ENCODE results near the gene PLEKHG3.

Gene PLEKHG3

DNA sequence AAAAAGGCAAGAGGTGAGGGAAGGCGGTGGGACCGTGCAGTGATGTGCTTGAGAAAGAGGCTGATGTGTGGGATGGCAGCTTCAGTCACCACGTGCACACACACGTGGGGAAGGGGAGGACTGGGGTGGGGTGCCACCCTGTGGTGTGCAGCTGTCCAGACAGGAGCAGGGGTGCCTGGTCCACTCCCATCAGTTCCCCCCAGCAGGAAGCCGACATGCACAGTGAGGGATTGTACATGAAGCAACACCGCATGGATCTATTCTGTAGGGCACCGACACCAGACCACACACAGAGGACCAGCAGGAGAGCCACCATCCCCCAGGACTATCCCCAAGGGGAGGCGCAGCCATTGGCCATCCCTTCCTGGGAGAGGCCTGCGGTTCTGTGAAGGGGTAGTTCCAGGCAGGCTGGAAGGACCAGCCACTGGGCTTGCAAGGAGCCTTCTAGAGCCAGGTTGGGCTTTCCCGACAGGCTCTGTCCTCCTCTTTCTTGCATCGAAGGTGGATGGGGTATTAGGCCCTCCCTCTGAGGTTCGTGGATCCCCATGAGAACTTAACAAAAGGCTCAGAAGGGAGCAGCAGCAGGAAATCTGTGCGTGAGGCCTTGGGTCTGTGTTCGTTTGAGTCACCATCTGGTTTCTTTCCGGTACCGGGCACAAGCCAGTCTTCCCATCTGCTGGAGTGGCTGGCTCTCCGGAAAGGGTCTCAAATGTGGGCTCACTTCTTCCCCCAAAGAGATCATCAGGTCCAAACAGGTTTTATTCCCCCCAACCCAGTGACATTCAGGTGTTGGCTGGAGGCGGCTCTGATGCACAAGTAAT, 59.8 kb downstream of the PLEKHG3 start:
- no peak for DNase-seq (ENCODE audit: low read depth)

DNA sequence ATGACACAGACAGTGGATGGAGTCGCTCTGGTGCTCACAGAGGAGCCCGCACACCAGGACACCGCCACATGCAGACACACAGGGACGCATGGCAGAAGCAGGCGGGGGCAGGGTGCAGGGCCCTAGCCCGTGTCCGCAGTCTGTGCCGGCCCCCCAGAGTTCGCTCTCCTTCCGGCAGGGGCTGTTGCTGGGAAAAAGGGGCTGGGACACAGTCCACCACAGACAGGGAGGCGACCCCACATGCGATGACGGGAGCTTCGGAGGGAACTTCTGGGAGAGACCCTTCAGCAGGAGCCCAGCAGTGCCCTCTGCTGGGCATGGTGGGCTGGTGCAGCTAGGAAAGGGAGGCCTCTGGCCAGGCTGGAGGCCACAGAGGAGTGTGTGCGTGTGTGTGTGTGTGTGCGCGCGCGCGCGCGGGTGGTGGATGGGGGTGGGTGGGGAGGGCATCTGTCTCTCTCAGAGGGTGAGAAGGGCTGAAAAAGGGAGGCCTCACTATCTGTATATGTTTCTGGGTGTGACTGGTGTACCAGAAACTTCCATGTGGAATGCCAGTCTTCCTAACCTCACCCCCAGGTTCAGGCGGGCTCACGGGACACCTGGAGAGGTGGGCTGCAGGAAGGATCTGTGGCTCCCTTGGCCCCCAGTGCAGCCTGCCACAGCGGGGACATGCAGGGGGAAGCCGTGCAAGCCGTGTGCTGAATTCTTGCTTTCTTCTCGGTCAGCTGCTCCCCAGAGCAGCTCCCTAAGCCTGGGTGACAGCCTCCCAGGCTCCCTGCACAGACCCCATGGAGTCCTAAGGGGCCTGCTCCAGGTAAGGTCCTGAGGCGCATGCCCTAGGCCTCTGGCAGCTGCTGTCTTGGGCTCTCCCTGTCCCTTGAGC, 60.7 kb downstream of the PLEKHG3 start:
- peak; percentile 33 for DNase-seq (ENCODE audit: low read depth)

- no peak for DNase-seq (ENCODE audit: low read depth)
Observed at GRCh38 chr14:64765740-64766302, 61.6 kb downstream of the PLEKHG3 start.

DNA sequence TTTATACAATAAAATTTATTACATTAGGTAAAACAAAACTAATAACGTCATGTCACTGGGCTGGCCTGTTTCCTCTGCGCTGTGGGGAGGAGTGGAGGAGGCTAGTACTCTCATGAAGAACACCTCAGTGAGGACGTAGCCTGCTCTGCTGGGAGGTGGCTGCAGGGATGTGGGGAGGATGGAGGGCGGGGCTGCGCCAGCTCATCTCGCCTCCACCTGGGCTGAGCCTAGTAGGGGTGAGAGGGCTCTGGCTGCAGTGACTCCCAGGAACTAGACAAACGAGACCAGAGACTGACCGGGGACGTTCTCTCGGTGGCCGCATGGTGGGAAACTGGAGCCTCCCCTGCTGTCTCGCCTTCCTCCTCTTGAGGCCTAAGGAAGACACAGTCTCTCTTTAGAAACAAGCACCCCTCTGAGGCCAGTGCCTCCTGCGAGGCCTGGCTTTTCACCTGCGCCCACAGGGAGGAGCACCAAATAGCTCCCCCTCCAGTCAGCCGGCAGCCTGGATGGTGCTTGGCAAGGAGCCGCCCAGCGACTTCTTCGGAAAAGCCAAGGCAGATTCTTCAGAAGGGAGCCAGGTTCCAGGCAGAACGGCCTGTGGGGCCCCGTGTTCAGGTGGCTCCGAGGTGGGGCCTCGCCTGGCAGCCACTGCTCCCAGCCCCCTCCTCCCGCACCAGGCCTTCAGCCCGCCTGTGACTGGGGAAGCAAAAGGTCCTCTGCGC, 62.4 kb downstream of the PLEKHG3 start:
- no peak for DNase-seq (ENCODE audit: low read depth)

DNA sequence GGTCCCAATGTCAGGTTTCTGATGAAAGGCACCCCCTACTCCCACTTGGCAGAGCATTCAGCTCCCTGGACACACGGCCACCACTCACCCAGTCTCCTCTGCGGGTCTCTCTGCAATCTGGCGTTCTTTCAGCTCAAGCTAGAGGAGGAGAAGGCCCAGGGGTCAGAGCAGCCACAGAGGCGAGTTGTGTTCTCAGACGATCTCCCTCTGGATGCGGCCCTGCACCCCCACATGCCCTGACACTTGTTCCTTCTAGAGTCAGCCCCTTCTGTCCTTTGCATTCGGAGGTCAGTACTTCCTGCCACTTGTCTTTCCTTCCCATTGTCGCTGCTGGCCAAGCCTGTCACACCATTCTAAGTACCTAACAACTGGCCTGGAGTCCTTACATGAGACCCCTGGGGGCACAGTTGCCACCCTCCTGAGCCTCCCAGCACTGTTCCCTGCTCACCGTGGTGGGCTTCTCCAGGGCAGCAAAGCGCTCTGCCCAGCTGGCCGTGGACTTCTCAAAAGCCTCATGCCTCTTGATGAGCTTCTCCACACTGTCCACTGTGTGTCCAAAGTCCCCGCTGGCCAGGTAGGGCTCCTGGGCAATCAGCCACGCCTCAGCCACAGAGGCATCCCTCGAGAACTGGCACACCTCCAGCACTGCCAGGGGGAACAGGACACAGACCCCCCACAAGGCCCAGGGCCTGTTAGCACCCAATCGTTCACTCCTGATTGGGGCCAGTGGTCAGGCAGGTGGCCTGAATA, 63.2 kb downstream of the PLEKHG3 start:
- DNase-seq (ENCODE audit: low read depth) = no peak

GRCh38 chr14:64768401-64769095, 64.3 kb downstream of the PLEKHG3 start:
- no peak for DNase-seq (ENCODE audit: low read depth)

GRCh38 chr14:64769096-64770020, 65.1 kb downstream of the PLEKHG3 start:
- no peak for DNase-seq (ENCODE audit: low read depth)

DNA sequence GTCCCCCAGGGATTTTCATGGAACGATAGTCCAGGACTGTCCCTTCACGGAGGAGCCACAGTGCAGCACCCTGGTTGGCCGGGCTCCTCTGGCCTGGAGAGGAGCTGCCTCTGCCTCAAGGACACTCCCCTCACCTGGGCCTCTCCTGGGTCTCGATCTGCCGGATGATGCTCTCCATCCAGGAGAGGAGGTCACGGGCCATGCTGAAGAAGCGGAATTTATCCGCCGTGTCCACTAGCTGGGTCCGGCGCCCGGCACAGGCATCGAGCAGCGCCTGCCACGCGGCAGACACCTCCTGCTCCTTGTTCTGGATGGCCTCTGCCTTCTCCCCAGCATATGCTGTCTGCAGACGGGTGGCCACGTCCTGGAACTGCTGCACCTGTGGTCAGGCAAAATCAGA, 66.5 kb downstream of the PLEKHG3 start:
- DNase-seq (ENCODE audit: low read depth) = no peak

- no peak for DNase-seq (ENCODE audit: low read depth)
Observed at GRCh38 chr14:64771161-64771560, 66.9 kb downstream of the PLEKHG3 start.

DNA sequence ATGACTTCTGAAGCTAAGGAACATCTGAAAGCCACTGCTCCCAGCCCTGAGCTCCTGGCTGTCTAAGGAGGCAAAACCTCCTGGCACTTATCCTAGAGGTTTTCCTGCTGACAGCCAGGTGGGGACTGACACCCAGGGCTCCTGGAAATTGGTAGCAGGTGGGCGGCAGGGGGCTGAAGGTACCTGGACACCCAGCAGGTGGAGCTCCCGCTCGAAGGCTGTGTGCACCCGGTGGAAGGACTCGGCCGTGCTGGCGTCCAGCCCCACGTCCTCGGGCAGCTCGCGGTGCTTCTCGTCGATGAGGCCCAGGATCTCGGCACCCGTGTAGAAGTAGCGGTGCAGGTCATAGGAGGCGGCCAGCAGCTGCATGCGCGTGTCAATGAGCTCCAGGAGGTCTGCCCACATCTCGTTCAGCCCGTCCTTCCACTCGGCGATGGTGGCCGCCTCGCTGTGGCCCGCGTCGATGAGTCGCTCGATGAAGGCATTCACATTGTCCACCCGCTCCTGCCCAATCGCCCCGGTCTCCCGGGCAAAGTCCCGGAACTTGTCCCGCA, 68.2 kb downstream of the PLEKHG3 start:
- no peak for DNase-seq (ENCODE audit: low read depth)

GRCh38 chr14:64773046-64773445, 68.8 kb downstream of the PLEKHG3 start:
- DNase-seq (ENCODE audit: low read depth) = no peak

GRCh38 chr14:64773577-64773976, 69.4 kb downstream of the PLEKHG3 start:
- DNase-seq (ENCODE audit: low read depth) = no peak

GRCh38 chr14:64774272-64774671, 70.0 kb downstream of the PLEKHG3 start:
- DNase-seq (ENCODE audit: low read depth) = no peak

DNA sequence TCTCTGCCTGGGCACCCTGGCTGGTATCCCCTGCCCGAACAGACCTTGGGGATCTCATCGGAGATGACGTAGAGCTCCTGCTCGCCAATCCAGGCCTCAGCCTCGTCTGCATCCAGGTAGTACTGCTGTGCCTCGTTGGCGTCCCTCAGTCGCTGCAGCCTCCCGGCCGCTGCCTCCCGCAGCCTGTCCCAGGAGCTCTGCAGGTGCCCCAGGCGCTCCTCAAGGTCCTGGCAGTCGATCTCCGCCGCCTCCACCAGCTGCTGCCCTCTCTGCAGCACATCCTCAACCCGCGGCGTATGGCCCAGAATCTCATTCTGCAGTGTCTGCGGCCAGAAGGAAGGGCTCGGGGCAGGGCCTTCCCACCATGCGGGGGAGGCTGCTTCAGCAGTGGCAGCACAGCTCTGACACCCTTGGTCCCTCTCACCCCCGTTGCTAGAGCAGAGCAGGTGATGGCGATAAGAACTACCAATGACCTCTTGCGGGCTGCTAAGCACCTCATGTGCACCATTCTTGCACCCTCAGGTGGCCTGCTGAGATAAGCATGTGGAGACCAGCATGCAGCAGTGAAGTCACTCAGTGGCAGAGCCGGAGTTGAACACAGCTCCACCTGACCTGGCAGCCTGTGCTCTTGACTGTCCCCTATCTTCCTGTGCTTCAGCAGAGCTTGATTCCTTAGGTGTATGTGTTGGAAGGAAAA, 71.0 kb downstream of the PLEKHG3 start:
- no peak for DNase-seq (ENCODE audit: low read depth)

DNA sequence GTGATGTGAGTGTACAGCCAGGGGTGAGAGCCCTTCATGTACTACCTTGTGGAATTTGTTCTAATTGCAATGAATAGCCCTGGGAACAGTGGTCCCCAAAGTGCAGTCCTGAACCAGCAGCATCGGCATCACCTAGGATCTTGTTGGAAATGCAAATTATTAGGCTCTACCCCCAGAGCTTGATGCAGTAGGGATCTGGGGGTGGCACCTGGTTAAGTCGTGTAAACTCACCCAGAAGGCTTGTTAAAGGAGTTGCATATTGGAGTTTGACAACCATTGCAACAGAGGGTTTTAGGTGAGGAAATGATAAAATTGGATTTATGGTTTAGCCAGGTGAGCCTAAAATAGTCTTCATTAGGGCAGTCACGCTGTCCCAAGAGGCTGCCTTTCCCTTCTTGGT, 73.2 kb downstream of the PLEKHG3 start:
- DNase-seq (ENCODE audit: low read depth) = no peak

GRCh38 chr14:64778104-64778754, 74.0 kb downstream of the PLEKHG3 start:
- DNase-seq (ENCODE audit: low read depth) = no peak

- DNase-seq (ENCODE audit: low read depth) = no peak
Observed at GRCh38 chr14:64779472-64779871, 75.2 kb downstream of the PLEKHG3 start.

- DNase-seq (ENCODE audit: low read depth) = no peak
Observed at GRCh38 chr14:64782196-64782595, 78.0 kb downstream of the PLEKHG3 start.
